Left ventricle myocardium inferior (tissue), 1 donor: ENCODE data around the gene ANKRD27. TPM values are rescaled to one million over a fixed set of nuclear protein-coding genes. Genes with fewer than 3 reads are reported as not detected.

ENCODE experiments used
- DNase-seq: peaks from one replicate; pipeline ENCODE4 v3.0.0-alpha.2; 2020
- H3K27ac ChIP-seq: fragments of 200-600 bp; replicated peaks from 2 replicates; pipeline ENCODE4 v1.8.0; 2021
- H3K27me3 ChIP-seq: fragments of 200-600 bp; 2 replicates; pipeline ENCODE4 v1.8.0; 2021; ENCODE audit warnings: low read depth
- H3K36me3 ChIP-seq: fragments of 200-600 bp; 2 replicates; pipeline ENCODE4 v1.8.0; 2021
- H3K4me1 ChIP-seq: fragments of 200-600 bp; 2 replicates; pipeline ENCODE4 v1.8.0; 2021
- H3K4me3 ChIP-seq: fragments of 200-600 bp; 2 replicates; pipeline ENCODE4 v1.8.0; 2021; ENCODE audit warnings: mild to moderate bottlenecking, moderate library complexity
- H3K9me3 ChIP-seq: fragments of 200-600 bp; replicated peaks from 2 replicates; pipeline ENCODE4 v1.8.0; 2021
- CTCF ChIP-seq: fragments of 200-600 bp; IDR thresholded peaks from 2 replicates; pipeline ENCODE4 v1.8.0; 2021; ENCODE audit warnings: antibody characterized with exemption, mild to moderate bottlenecking, borderline replicate concordance
- intact Hi-C: fragments of 100-400 bp; cut with micrococcal nuclease; formaldehyde crosslinking; loops from one replicate; pipeline ENCODE4 v1.11.0; 2022
- total RNA-seq: library from RNA; stranded (reverse); fragmentation: NEBNext Ultra II Directional; extraction: Animal tissue kit (Norgen Biotek cat#: 25700); gene quantifications from one replicate; pipeline ENCODE4 v1.2.1, GENCODE V29; 2021
- donor health status: DM: no; HTN: yes; CAD: no; lungs with severe emphysema.

ANKRD27 gene
- total RNA-seq, 1 donor from 2014 or later = 18.0 TPM

GRCh38 chr19:32567486-32567885 is 107.5 kb downstream of the ANKRD27 start:
- Histone ChIP-seq H3K27me3 (peaks cover 67% of the 10 kb centered on the region), H3K27ac (no peak overlapping the region), H3K36me3 (no peaks in the 10 kb centered on the region), H3K4me3 (no peak overlapping the region), H3K9me3 (no peaks in the 10 kb centered on the region), H3K4me1 (no peaks in the 10 kb centered on the region)
- no peak for TF ChIP-seq CTCF
- no peak for DNase-seq
- intact Hi-C loops = no loop called here

GRCh38 chr19:32566246-32566830 is 108.6 kb downstream of the ANKRD27 start:
- TF ChIP-seq CTCF = no peak
- Histone ChIP-seq H3K9me3 (no peaks in the 10 kb centered on the region), H3K27ac (no peak overlapping the region), H3K27me3 (peaks cover 66% of the 10 kb centered on the region), H3K4me3 (no peak overlapping the region), H3K4me1 (no peaks in the 10 kb centered on the region), H3K36me3 (no peaks in the 10 kb centered on the region)
- no peak for DNase-seq
- intact Hi-C loops = no loop called here

- TF ChIP-seq CTCF = no peak
- H3K4me1 ChIP-seq = no peaks in the 10 kb centered on the region
- intact Hi-C loops = no loop called here
- no peak overlapping the region for H3K4me3 ChIP-seq
- no peaks in the 10 kb centered on the region for H3K36me3 ChIP-seq
- H3K27me3 ChIP-seq = peaks cover 64% of the 10 kb centered on the region
- H3K9me3 ChIP-seq = no peaks in the 10 kb centered on the region
- no peak overlapping the region for H3K27ac ChIP-seq
- DNase-seq = no peak
Observed at GRCh38 chr19:32563761-32564160, 111.2 kb downstream of the ANKRD27 start.

- no peak for TF ChIP-seq CTCF
- no peaks in the 10 kb centered on the region for H3K9me3 ChIP-seq
- intact Hi-C loops = no loop called here
- DNase-seq = no peak
- H3K27me3 ChIP-seq = peaks cover 38% of the 10 kb centered on the region
- no peaks in the 10 kb centered on the region for H3K36me3 ChIP-seq
- H3K27ac ChIP-seq = no peak overlapping the region
- H3K4me3 ChIP-seq = no peak overlapping the region
- H3K4me1 ChIP-seq = no peaks in the 10 kb centered on the region
Observed at GRCh38 chr19:32558607-32559228, 116.3 kb downstream of the ANKRD27 start.

GRCh38 chr19:32555786-32556185 is 119.2 kb downstream of the ANKRD27 start:
- TF ChIP-seq CTCF = no peak
- Histone ChIP-seq H3K9me3 (no peaks in the 10 kb centered on the region), H3K4me1 (no peaks in the 10 kb centered on the region), H3K27ac (no peak overlapping the region), H3K27me3 (peaks cover 35% of the 10 kb centered on the region), H3K4me3 (no peak overlapping the region), H3K36me3 (no peaks in the 10 kb centered on the region)
- intact Hi-C loops = no loop called here
- DNase-seq = no peak
